Astrocyte (in vitro differentiated cells and primary cell): ENCODE results near the gene PTPRE. TPM values are rescaled to one million over a fixed set of nuclear protein-coding genes. Genes with fewer than 3 reads are reported as not detected.

Experiments used
- DNase-seq: peaks from one replicate; pipeline ENCODE4 v3.0.0-alpha.2; 2010; ENCODE audit warnings: low read depth
- FAIRE-seq: peaks from 2 replicates; lab custom pipeline; 2011; peaks lifted over from hg19 to GRCh38; lab: Jason Lieb, UNC
- H2AFZ ChIP-seq: 2 replicates; pipeline ENCODE4 v1.6.0; 2012; ENCODE audit warnings: low read depth, low read length, inconsistent platforms
- H3K27ac ChIP-seq: 2 replicates; pipeline ENCODE4 v1.5.1; 2011; ENCODE audit warnings: low read depth, low read length, inconsistent platforms
- H3K27me3 ChIP-seq: 2 replicates; pipeline ENCODE4 v1.6.0; 2011; ENCODE audit warnings: low read length, inconsistent platforms; ENCODE audit not compliant: insufficient read depth
- H3K36me3 ChIP-seq: 2 replicates; pipeline ENCODE4 v1.5.1; 2011; ENCODE audit warnings: low read length, inconsistent platforms; ENCODE audit not compliant: insufficient read depth
- H3K4me1 ChIP-seq: 2 replicates; pipeline ENCODE4 v1.5.1; 2011; ENCODE audit warnings: low read length, inconsistent platforms; ENCODE audit not compliant: insufficient read depth
- H3K4me2 ChIP-seq: 2 replicates; pipeline ENCODE4 v1.6.0; 2012; ENCODE audit warnings: low read length, inconsistent platforms
- H3K4me3 ChIP-seq: 2 replicates; pipeline ENCODE4 v1.5.1; 2011; ENCODE audit warnings: low read depth, mild to moderate bottlenecking, low read length, inconsistent platforms; ENCODE audit not compliant: insufficient read depth
- H3K79me2 ChIP-seq: 2 replicates; pipeline ENCODE4 v1.6.0; 2012; ENCODE audit warnings: mild to moderate bottlenecking, low read length, inconsistent platforms; ENCODE audit not compliant: insufficient read depth
- H3K9ac ChIP-seq: 2 replicates; pipeline ENCODE4 v1.6.0; 2012; ENCODE audit warnings: mild to moderate bottlenecking, low read length, inconsistent platforms
- H3K9me3 ChIP-seq: 2 replicates; pipeline ENCODE4 v1.5.1; 2012; ENCODE audit warnings: low read depth, mild to moderate bottlenecking, low read length, inconsistent platforms; ENCODE audit not compliant: insufficient read depth
- H4K20me1 ChIP-seq: 2 replicates; pipeline ENCODE4 v1.6.0; 2012; ENCODE audit warnings: low read length, inconsistent platforms; ENCODE audit not compliant: insufficient read depth
- H3K27ac Mint-ChIP-seq: one replicate; pipeline ENCODE4 v1.8.0; 2021; ENCODE audit warnings: mild to moderate bottlenecking, mixed read lengths; ENCODE audit not compliant: unreplicated experiment
- H3K27me3 Mint-ChIP-seq: one replicate; pipeline ENCODE4 v1.8.0; 2021; ENCODE audit warnings: low read depth, mixed read lengths; ENCODE audit not compliant: unreplicated experiment
- H3K36me3 Mint-ChIP-seq: one replicate; pipeline ENCODE4 v1.8.0; 2021; ENCODE audit warnings: low read depth, mixed read lengths; ENCODE audit not compliant: unreplicated experiment
- H3K4me1 Mint-ChIP-seq: one replicate; pipeline ENCODE4 v1.8.0; 2021; ENCODE audit warnings: low read depth, mixed read lengths; ENCODE audit not compliant: unreplicated experiment
- H3K4me3 Mint-ChIP-seq: one replicate; pipeline ENCODE4 v1.8.0; 2021; ENCODE audit warnings: mild to moderate bottlenecking, moderate library complexity, mixed read lengths; ENCODE audit not compliant: unreplicated experiment
- H3K9me3 Mint-ChIP-seq: one replicate; pipeline ENCODE4 v1.8.0; 2021; ENCODE audit warnings: mild to moderate bottlenecking, mixed read lengths; ENCODE audit not compliant: unreplicated experiment
- CTCF ChIP-seq: IDR thresholded peaks from 2 replicates; pipeline ENCODE4 v1.5.1; 2011; ENCODE audit warnings: low read depth, mild to moderate bottlenecking, inconsistent platforms, low read length, moderate library complexity; ENCODE audit not compliant: insufficient read depth
- EZH2 ChIP-seq: IDR thresholded peaks from 2 replicates; pipeline ENCODE4 v1.6.1; 2012; ENCODE audit warnings: mild to moderate bottlenecking, low read length, inconsistent platforms; ENCODE audit not compliant: insufficient read depth
- total RNA-seq: library from RNA; stranded (reverse); gene quantifications from 2 replicates; pipeline ENCODE4 v1.2.1, GENCODE V29; 2021

The PTPRE gene
- total RNA-seq, 1 donor from 2014 or later = 14.1 TPM

- Histone ChIP-seq H2AFZ (no peak overlapping the region), H3K27me3 (no peaks in the 10 kb centered on the region), H3K27ac (no peak overlapping the region), H3K4me2 (peak overlapping the region; percentile 57), H3K9ac (no peak overlapping the region), H3K79me2 (no peaks in the 10 kb centered on the region), H4K20me1 (no peaks in the 10 kb centered on the region), H3K4me1 (peaks cover 9% of the 10 kb centered on the region), H3K4me3 (no peak overlapping the region), H3K9me3 (no peaks in the 10 kb centered on the region), H3K36me3 (no peaks in the 10 kb centered on the region)
- Mint-ChIP-seq H3K36me3 (peaks cover 4% of the 10 kb centered on the region), H3K4me1 (peaks cover 23% of the 10 kb centered on the region), H3K9me3 (no peaks in the 10 kb centered on the region), H3K27ac (no peak overlapping the region), H3K4me3 (no peak overlapping the region), H3K27me3 (no peaks in the 10 kb centered on the region)
- FAIRE-seq (no peak), DNase-seq (no peak)
- no peak for TF ChIP-seq EZH2
- no peak for TF ChIP-seq CTCF
These were observed 91.0 kb downstream of the PTPRE start for GRCh38 chr10:127997937-127998336.

GRCh38 chr10:127998501-127999144 lies 91.7 kb downstream of the PTPRE start:
- H3K27ac ChIP-seq = no peak overlapping the region
- no peak for TF ChIP-seq CTCF
- no peak for TF ChIP-seq EZH2
- DNase-seq (no peak), FAIRE-seq (no peak)
- H2AFZ ChIP-seq = no peak overlapping the region
- peaks cover 9% of the 10 kb centered on the region for H3K4me1 ChIP-seq
- no peaks in the 10 kb centered on the region for H3K27me3 ChIP-seq
- Mint-ChIP-seq H3K27me3 (no peaks in the 10 kb centered on the region), H3K27ac (no peak overlapping the region), H3K36me3 (peaks cover 4% of the 10 kb centered on the region), H3K9me3 (no peaks in the 10 kb centered on the region), H3K4me3 (no peak overlapping the region), H3K4me1 (peaks cover 18% of the 10 kb centered on the region)
- peak overlapping the region; percentile 11 for H3K4me3 ChIP-seq
- no peaks in the 10 kb centered on the region for H4K20me1 ChIP-seq
- H3K79me2 ChIP-seq = no peaks in the 10 kb centered on the region
- peak overlapping the region; percentile 16 for H3K9ac ChIP-seq
- H3K9me3 ChIP-seq = no peaks in the 10 kb centered on the region
- H3K36me3 ChIP-seq = no peaks in the 10 kb centered on the region
- peak overlapping the region; percentile 57 for H3K4me2 ChIP-seq
